AG10803 (cell line): ENCODE measurements around the gene ZNF701.

Source experiments
- DNase-seq: peaks from one replicate; pipeline ENCODE4 v3.0.0; 2010; ENCODE audit warnings: low read depth
- H3K4me3 ChIP-seq: 2 replicates; pipeline ENCODE4 v1.5.1; 2011; ENCODE audit warnings: mild to moderate bottlenecking, low read length, control low read depth
- TF ChIP-seq, protein P1 (sequence below): conservative IDR thresholded peaks from 2 replicates; pipeline ENCODE4 v1.5.1; 2011; ENCODE audit warnings: mild to moderate bottlenecking, low read length, control low read depth, inconsistent platforms

The ZNF701 gene

GRCh38 chr19:52570000-52570861, at the start of gene ZNF701:
Gene ZNF701, plus strand, starts transcription at chr19:52570287. Its CDS starts 3,861 bp downstream, at chr19:52574148.
- peak within 1 kb of the TSS; percentile 97 for H3K4me3 ChIP-seq
- peak; percentile 87 for DNase-seq
- TF ChIP-seq, protein P1, sequence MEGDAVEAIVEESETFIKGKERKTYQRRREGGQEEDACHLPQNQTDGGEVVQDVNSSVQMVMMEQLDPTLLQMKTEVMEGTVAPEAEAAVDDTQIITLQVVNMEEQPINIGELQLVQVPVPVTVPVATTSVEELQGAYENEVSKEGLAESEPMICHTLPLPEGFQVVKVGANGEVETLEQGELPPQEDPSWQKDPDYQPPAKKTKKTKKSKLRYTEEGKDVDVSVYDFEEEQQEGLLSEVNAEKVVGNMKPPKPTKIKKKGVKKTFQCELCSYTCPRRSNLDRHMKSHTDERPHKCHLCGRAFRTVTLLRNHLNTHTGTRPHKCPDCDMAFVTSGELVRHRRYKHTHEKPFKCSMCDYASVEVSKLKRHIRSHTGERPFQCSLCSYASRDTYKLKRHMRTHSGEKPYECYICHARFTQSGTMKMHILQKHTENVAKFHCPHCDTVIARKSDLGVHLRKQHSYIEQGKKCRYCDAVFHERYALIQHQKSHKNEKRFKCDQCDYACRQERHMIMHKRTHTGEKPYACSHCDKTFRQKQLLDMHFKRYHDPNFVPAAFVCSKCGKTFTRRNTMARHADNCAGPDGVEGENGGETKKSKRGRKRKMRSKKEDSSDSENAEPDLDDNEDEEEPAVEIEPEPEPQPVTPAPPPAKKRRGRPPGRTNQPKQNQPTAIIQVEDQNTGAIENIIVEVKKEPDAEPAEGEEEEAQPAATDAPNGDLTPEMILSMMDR = no peak; the same call in 1 of the 2 replicates

GRCh38 chr19:52522551-52522950, 47.5 kb upstream of the ZNF701 start:
- no peak overlapping the region for H3K4me3 ChIP-seq
- no peak for DNase-seq
- TF ChIP-seq, protein P1 = no peak

- no peak overlapping the region for H3K4me3 ChIP-seq
- TF ChIP-seq, protein P1 = no peak
- DNase-seq = no peak
These were observed 46.0 kb upstream of the ZNF701 start for GRCh38 chr19:52524086-52524485.

DNA sequence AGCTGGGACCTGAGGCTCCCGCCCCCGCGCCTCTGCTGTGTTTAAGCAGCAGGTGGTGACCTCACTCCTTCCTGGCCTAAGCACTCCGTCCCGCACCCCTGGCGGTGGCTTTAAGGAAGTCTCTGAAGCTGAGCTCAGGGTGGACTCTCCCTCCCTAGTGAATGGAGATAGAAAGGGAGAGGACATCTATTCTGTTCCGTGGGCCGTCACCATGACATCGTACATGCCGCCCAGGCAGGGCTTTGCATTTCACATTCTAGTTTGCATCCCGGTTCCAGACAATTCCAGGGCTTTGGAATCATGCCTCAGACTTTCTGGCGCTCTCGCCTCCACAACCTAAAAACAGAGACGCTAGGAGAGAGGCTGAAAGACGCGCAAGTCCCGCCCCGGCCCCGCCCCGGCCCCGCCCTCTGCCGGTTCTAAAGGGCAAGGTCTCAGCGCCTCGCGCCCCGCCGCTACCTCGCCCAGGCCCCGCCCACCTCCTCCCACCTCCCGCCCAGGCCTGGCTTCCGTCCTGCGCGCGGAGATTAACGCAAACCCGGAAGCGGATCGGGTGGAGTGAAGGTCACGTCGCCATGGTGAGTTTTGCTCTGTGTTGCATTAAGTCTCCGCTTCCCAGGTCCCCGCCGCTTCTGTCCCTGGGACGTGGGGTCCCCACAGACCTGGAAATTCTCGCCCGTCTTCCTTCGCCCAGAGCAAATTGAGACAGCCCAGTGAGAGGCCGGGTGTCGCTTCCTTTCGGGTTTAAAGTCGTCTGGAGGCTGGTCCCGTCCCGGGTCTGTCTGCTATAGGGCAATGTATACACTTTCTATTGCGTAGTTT, 42.7 kb upstream of the ZNF701 start, which contains the start of gene ZNF808:
ZNF808 (plus strand) TSS at position 535 of the 822 bp plus-strand sequence. CDS start 15,617 bp downstream, outside the sequence.
- peak within 1 kb of the TSS; percentile 84 for H3K4me3 ChIP-seq
- peak; percentile 88 for DNase-seq
- TF ChIP-seq, protein P1 = peak; percentile 59

GRCh38 chr19:52527956-52528351, 42.1 kb upstream of the ZNF701 start:
- peak overlapping the region; percentile 84 for H3K4me3 ChIP-seq
- TF ChIP-seq, protein P1 = no peak
- peak; percentile 1 for DNase-seq

GRCh38 chr19:52532480-52532879, 37.6 kb upstream of the ZNF701 start:
- TF ChIP-seq, protein P1 = no peak
- no peak overlapping the region for H3K4me3 ChIP-seq
- no peak for DNase-seq
